Lower lobe of right lung (tissue), 2 donors: ENCODE data around the gene VILL. TPM values are rescaled to one million over a fixed set of nuclear protein-coding genes. Genes with fewer than 3 reads are reported as not detected.
"Not testable (repeated sequence)": the region's sequence is repeated elsewhere in the genome, so short reads cannot be mapped to it uniquely, and the experiment has no call there.

Source experiments
- ATAC-seq, 2 donors: fragments of 200-7000 bp; cut with Tn5 transposase; one replicate each; pipeline ENCODE4 v1.9.1; 2020 to 2022; ENCODE audit warnings: mild to moderate bottlenecking in 2 of 2, moderate library complexity in 2 of 2
- DNase-seq: peaks from one replicate; pipeline ENCODE4 v3.0.0-alpha.2; 2020
- H3K27ac ChIP-seq: fragments of 200-600 bp; one replicate; pipeline ENCODE4 v1.8.0; 2022
- H3K27me3 ChIP-seq: fragments of 200-600 bp; one replicate; pipeline ENCODE4 v1.8.0; 2022; ENCODE audit warnings: low read depth
- H3K36me3 ChIP-seq: fragments of 200-600 bp; one replicate; pipeline ENCODE4 v1.8.0; 2022; ENCODE audit warnings: mild to moderate bottlenecking
- H3K4me1 ChIP-seq: fragments of 200-600 bp; one replicate; pipeline ENCODE4 v1.8.0; 2022
- H3K4me3 ChIP-seq: fragments of 200-600 bp; one replicate; pipeline ENCODE4 v1.8.0; 2022; ENCODE audit warnings: mild to moderate bottlenecking
- H3K9me3 ChIP-seq: fragments of 200-600 bp; one replicate; pipeline ENCODE4 v1.8.0; 2022
- CTCF ChIP-seq: fragments of 200-600 bp; IDR thresholded peaks from one replicate; pipeline ENCODE4 v1.8.0; 2022; ENCODE audit warnings: antibody characterized with exemption, mild to moderate bottlenecking
- intact Hi-C: fragments of 100-400 bp; cut with DNase I; formaldehyde crosslinking; loops from one replicate; pipeline ENCODE4 v1.11.0; 2022
- total RNA-seq: library from RNA; stranded (reverse); fragmentation: NEBNext Ultra II Directional; extraction: Animal tissue kit (Norgen Biotek cat#: 25700); gene quantifications from one replicate; pipeline ENCODE4 v1.2.1, GENCODE V29; 2021
- donor health status: DM: no; HTN: yes; CAD: no; lungs with severe emphysema.

The VILL gene
- total RNA-seq, 1 donor from 2014 or later, result 12.5 TPM

- H3K36me3 ChIP-seq, result no peaks in the 10 kb centered on the region
- ATAC-seq, result no peak
- no peak for TF ChIP-seq CTCF
- DNase-seq, result no peak
- intact Hi-C loops, result no loop called here
- no peak overlapping the region for H3K4me3 ChIP-seq
- peaks cover 31% of the 10 kb centered on the region for H3K4me1 ChIP-seq
- no peaks in the 10 kb centered on the region for H3K9me3 ChIP-seq
- no peaks in the 10 kb centered on the region for H3K27me3 ChIP-seq
- H3K27ac ChIP-seq, result no peak overlapping the region
These were observed 41.8 kb downstream of the VILL start for GRCh38 chr3:38032328-38032865.

- intact Hi-C loops, H3K4me3 ChIP-seq, H3K27ac ChIP-seq, H3K9me3 ChIP-seq, H3K27me3 ChIP-seq, ATAC-seq, H3K36me3 ChIP-seq, DNase-seq: not testable (repeated sequence)
- H3K4me1 ChIP-seq, result peaks cover 28% of the 10 kb centered on the region
These were observed 43.0 kb downstream of the VILL start for GRCh38 chr3:38033586-38033985.

GRCh38 chr3:38034335-38034734 lies 43.7 kb downstream of the VILL start:
- ATAC-seq, H3K27ac ChIP-seq, DNase-seq, intact Hi-C loops, H3K4me3 ChIP-seq, H3K27me3 ChIP-seq, H3K9me3 ChIP-seq, H3K36me3 ChIP-seq: not testable (repeated sequence)
- peaks cover 31% of the 10 kb centered on the region for H3K4me1 ChIP-seq

- Histone ChIP-seq H3K36me3 (no peaks in the 10 kb centered on the region), H3K9me3 (no peaks in the 10 kb centered on the region), H3K27me3 (no peaks in the 10 kb centered on the region), H3K4me1 (peaks cover 29% of the 10 kb centered on the region), H3K27ac (no peak overlapping the region), H3K4me3 (no peak overlapping the region)
- ATAC-seq, result no peak
- no peak for DNase-seq
- no peak for TF ChIP-seq CTCF
- intact Hi-C loops, result no loop called here
These were observed 45.7 kb downstream of the VILL start for GRCh38 chr3:38036286-38036685.

GRCh38 chr3:38036906-38037305 lies 46.3 kb downstream of the VILL start:
- TF ChIP-seq CTCF, result no peak
- Histone ChIP-seq H3K4me1 (peaks cover 25% of the 10 kb centered on the region), H3K27me3 (no peaks in the 10 kb centered on the region), H3K9me3 (no peaks in the 10 kb centered on the region), H3K27ac (no peak overlapping the region), H3K4me3 (no peak overlapping the region), H3K36me3 (no peaks in the 10 kb centered on the region)
- intact Hi-C loops, result no loop called here
- no peak for DNase-seq
- ATAC-seq, result no peak

- TF ChIP-seq CTCF, result no peak
- H3K27me3 ChIP-seq, result no peaks in the 10 kb centered on the region
- no peaks in the 10 kb centered on the region for H3K36me3 ChIP-seq
- peaks cover 25% of the 10 kb centered on the region for H3K4me1 ChIP-seq
- no peak for ATAC-seq
- no peak for DNase-seq
- H3K9me3 ChIP-seq, result no peaks in the 10 kb centered on the region
- intact Hi-C loops, result no loop called here
- peak overlapping the region; percentile 66 for H3K4me3 ChIP-seq
- peak overlapping the region; percentile 68 for H3K27ac ChIP-seq
These were observed 47.9 kb downstream of the VILL start for GRCh38 chr3:38038447-38038911.
